ENCODE data around the gene SLC25A13.
"Not testable (repeated sequence)": the region's sequence is repeated elsewhere in the genome, so short reads cannot be mapped to it uniquely, and the experiment has no call there.

The SLC25A13 gene

GRCh38 chr7:96297446-96297845 is 24.5 kb downstream of the SLC25A13 start:
- not testable (repeated sequence) for DNase-seq (ENCODE audit: low read depth)

GRCh38 chr7:96293911-96294310 is 28.0 kb downstream of the SLC25A13 start:
- not testable (repeated sequence) for DNase-seq (ENCODE audit: low read depth)

- DNase-seq (ENCODE audit: low read depth): no peak
Observed at GRCh38 chr7:96287559-96287958, 34.3 kb downstream of the SLC25A13 start.

GRCh38 chr7:96287132-96287531 is 34.8 kb downstream of the SLC25A13 start:
- DNase-seq (ENCODE audit: low read depth): no peak

GRCh38 chr7:96285579-96285978 is 36.3 kb downstream of the SLC25A13 start:
- DNase-seq (ENCODE audit: low read depth): no peak

GRCh38 chr7:96284835-96285234 is 37.1 kb downstream of the SLC25A13 start:
- no peak for DNase-seq (ENCODE audit: low read depth)

GRCh38 chr7:96284240-96284639 is 37.7 kb downstream of the SLC25A13 start:
- DNase-seq (ENCODE audit: low read depth): no peak

GRCh38 chr7:96282835-96283234 is 39.1 kb downstream of the SLC25A13 start:
- no peak for DNase-seq (ENCODE audit: low read depth)

- DNase-seq (ENCODE audit: low read depth): no peak
Observed at GRCh38 chr7:96277921-96278320, 44.0 kb downstream of the SLC25A13 start.

- DNase-seq (ENCODE audit: low read depth): no peak
Observed at GRCh38 chr7:96276019-96276418, 45.9 kb downstream of the SLC25A13 start.

- no peak for DNase-seq (ENCODE audit: low read depth)
Observed at GRCh38 chr7:96273716-96274115, 48.2 kb downstream of the SLC25A13 start.

- DNase-seq (ENCODE audit: low read depth): no peak
Observed at GRCh38 chr7:96269246-96269994, 52.5 kb downstream of the SLC25A13 start.

GRCh38 chr7:96266580-96266979 is 55.3 kb downstream of the SLC25A13 start:
- no peak for DNase-seq (ENCODE audit: low read depth)

GRCh38 chr7:96266015-96266414 is 55.9 kb downstream of the SLC25A13 start:
- no peak for DNase-seq (ENCODE audit: low read depth)

GRCh38 chr7:96253964-96254363 is 67.9 kb downstream of the SLC25A13 start:
- DNase-seq (ENCODE audit: low read depth): no peak

GRCh38 chr7:96253441-96253840 is 68.5 kb downstream of the SLC25A13 start:
- no peak for DNase-seq (ENCODE audit: low read depth)

- no peak for DNase-seq (ENCODE audit: low read depth)
Observed at GRCh38 chr7:96250776-96251361, 71.0 kb downstream of the SLC25A13 start.

- no peak for DNase-seq (ENCODE audit: low read depth)
Observed at GRCh38 chr7:96248405-96248804, 73.5 kb downstream of the SLC25A13 start.

- no peak for DNase-seq (ENCODE audit: low read depth)
Observed at GRCh38 chr7:96246919-96247318, 75.0 kb downstream of the SLC25A13 start.

- no peak for DNase-seq (ENCODE audit: low read depth)
Observed at GRCh38 chr7:96244992-96245292, 77.0 kb downstream of the SLC25A13 start.

GRCh38 chr7:96244244-96244991 is 77.5 kb downstream of the SLC25A13 start:
- no peak for DNase-seq (ENCODE audit: low read depth)

GRCh38 chr7:96243241-96243640 is 78.7 kb downstream of the SLC25A13 start:
- no peak for DNase-seq (ENCODE audit: low read depth)

GRCh38 chr7:96241855-96242254 is 80.0 kb downstream of the SLC25A13 start:
- no peak for DNase-seq (ENCODE audit: low read depth)
